ENCODE data around the gene SAXO2.
"Not testable (repeated sequence)": the region's sequence is repeated elsewhere in the genome, so short reads cannot be mapped to it uniquely, and the experiment has no call there.

The SAXO2 gene

GRCh38 chr15:82262422-82263026 lies at the start of gene SAXO2, which contains the start of gene EFL1:
SAXO2 (plus strand) TSS chr15:82262818; CDS start chr15:82262880, 62 bp downstream.
EFL1 (minus strand) TSS chr15:82262734; CDS start chr15:82261778, 956 bp downstream.
- DNase-seq (ENCODE audit: low read depth in 1 of 2, low spot score in 1 of 2) = peak; percentile 85 to 89

- DNase-seq (ENCODE audit: low read depth in 1 of 2, low spot score in 1 of 2) = not testable (repeated sequence)
These were observed 46.5 kb upstream of the SAXO2 start for GRCh38 chr15:82216092-82216491.

- DNase-seq (ENCODE audit: low read depth in 1 of 2, low spot score in 1 of 2) = not testable (repeated sequence)
These were observed 41.1 kb upstream of the SAXO2 start for GRCh38 chr15:82221535-82221934.

GRCh38 chr15:82228750-82229149 lies 33.9 kb upstream of the SAXO2 start:
- DNase-seq (ENCODE audit: low read depth in 1 of 2, low spot score in 1 of 2) = no peak

- no peak for DNase-seq (ENCODE audit: low read depth in 1 of 2, low spot score in 1 of 2)
These were observed 31.4 kb upstream of the SAXO2 start for GRCh38 chr15:82231233-82231632.

GRCh38 chr15:82231842-82232241 lies 30.8 kb upstream of the SAXO2 start:
- no peak for DNase-seq (ENCODE audit: low read depth in 1 of 2, low spot score in 1 of 2)

GRCh38 chr15:82237944-82238534 lies 24.6 kb upstream of the SAXO2 start:
- not testable (repeated sequence) for DNase-seq (ENCODE audit: low read depth in 1 of 2, low spot score in 1 of 2)

- no peak for DNase-seq (ENCODE audit: low read depth in 1 of 2, low spot score in 1 of 2)
These were observed 22.8 kb upstream of the SAXO2 start for GRCh38 chr15:82239685-82240391.

- not testable (repeated sequence) for DNase-seq (ENCODE audit: low read depth in 1 of 2, low spot score in 1 of 2)
These were observed 20.6 kb upstream of the SAXO2 start for GRCh38 chr15:82241836-82242499.

GRCh38 chr15:82243644-82244043 lies 19.0 kb upstream of the SAXO2 start:
- DNase-seq (ENCODE audit: low read depth in 1 of 2, low spot score in 1 of 2) = not testable (repeated sequence)

- not testable (repeated sequence) for DNase-seq (ENCODE audit: low read depth in 1 of 2, low spot score in 1 of 2)
These were observed 16.7 kb upstream of the SAXO2 start for GRCh38 chr15:82245956-82246355.

- DNase-seq (ENCODE audit: low read depth in 1 of 2, low spot score in 1 of 2) = not testable (repeated sequence)
These were observed 14.4 kb upstream of the SAXO2 start for GRCh38 chr15:82248261-82248660.

- DNase-seq (ENCODE audit: low read depth in 1 of 2, low spot score in 1 of 2) = peak in 1 of 2 donors; percentile 5
These were observed 824 bp upstream of the SAXO2 start for GRCh38 chr15:82261566-82262421.

- DNase-seq (ENCODE audit: low read depth in 1 of 2, low spot score in 1 of 2) = no peak
These were observed 732 bp downstream of the SAXO2 start for GRCh38 chr15:82263350-82263749.

- DNase-seq (ENCODE audit: low read depth in 1 of 2, low spot score in 1 of 2) = not testable (repeated sequence)
These were observed 4.5 kb downstream of the SAXO2 start for GRCh38 chr15:82267137-82267536.

GRCh38 chr15:82268454-82268853 lies 5.8 kb downstream of the SAXO2 start:
- DNase-seq (ENCODE audit: low read depth in 1 of 2, low spot score in 1 of 2) = not testable (repeated sequence)

- no peak for DNase-seq (ENCODE audit: low read depth in 1 of 2, low spot score in 1 of 2)
These were observed 9.5 kb downstream of the SAXO2 start for GRCh38 chr15:82272154-82272553.

GRCh38 chr15:82275410-82275809 lies 12.8 kb downstream of the SAXO2 start:
- DNase-seq (ENCODE audit: low read depth in 1 of 2, low spot score in 1 of 2) = no peak

- DNase-seq (ENCODE audit: low read depth in 1 of 2, low spot score in 1 of 2) = not testable (repeated sequence)
These were observed 18.7 kb downstream of the SAXO2 start for GRCh38 chr15:82281276-82281675.

- DNase-seq (ENCODE audit: low read depth in 1 of 2, low spot score in 1 of 2) = not testable (repeated sequence)
These were observed 19.8 kb downstream of the SAXO2 start for GRCh38 chr15:82282386-82282785.

- not testable (repeated sequence) for DNase-seq (ENCODE audit: low read depth in 1 of 2, low spot score in 1 of 2)
These were observed 21.8 kb downstream of the SAXO2 start for GRCh38 chr15:82284381-82284780.
